Hematopoietic multipotent progenitor cell treated with erythropoietin and hydrocortisone succinate and interleukin-3 and kit ligand, for 6 days (in vitro differentiated cells): ENCODE data around the gene AHNAK.
"Not testable (repeated sequence)": the region's sequence is repeated elsewhere in the genome, so short reads cannot be mapped to it uniquely, and the experiment has no call there.

ENCODE experiments used
- DNase-seq: peaks from one replicate; pipeline ENCODE4 v3.0.0-alpha.2; 2015

AHNAK gene

GRCh38 chr11:62452839-62453468, 93.7 kb downstream of the AHNAK start:
- DNase-seq = no peak

GRCh38 chr11:62452261-62452660, 94.3 kb downstream of the AHNAK start:
- no peak for DNase-seq

GRCh38 chr11:62451241-62451621, 95.4 kb downstream of the AHNAK start:
- no peak for DNase-seq

- DNase-seq = no peak
Observed at GRCh38 chr11:62450543-62451240, 95.9 kb downstream of the AHNAK start.

- not testable (repeated sequence) for DNase-seq
Observed at GRCh38 chr11:62449912-62450311, 96.7 kb downstream of the AHNAK start.

- DNase-seq = no peak
Observed at GRCh38 chr11:62449451-62449851, 97.2 kb downstream of the AHNAK start.

- no peak for DNase-seq
Observed at GRCh38 chr11:62446091-62446490, 100.5 kb downstream of the AHNAK start.

- no peak for DNase-seq
Observed at GRCh38 chr11:62445314-62445740, 101.3 kb downstream of the AHNAK start.

- DNase-seq = no peak
Observed at GRCh38 chr11:62444835-62445234, 101.8 kb downstream of the AHNAK start.

GRCh38 chr11:62444236-62444833, 102.3 kb downstream of the AHNAK start:
- peak; percentile 73 for DNase-seq

- DNase-seq = peak; percentile 42
Observed at GRCh38 chr11:62443390-62444235, 103.0 kb downstream of the AHNAK start.

- no peak for DNase-seq
Observed at GRCh38 chr11:62439785-62440602, 106.6 kb downstream of the AHNAK start.

- no peak for DNase-seq
Observed at GRCh38 chr11:62438641-62439040, 108.0 kb downstream of the AHNAK start.

GRCh38 chr11:62437616-62438015, 109.0 kb downstream of the AHNAK start:
- DNase-seq = no peak

- peak; percentile 49 for DNase-seq
Observed at GRCh38 chr11:62435846-62436660, 110.6 kb downstream of the AHNAK start.

- peak; percentile 56 for DNase-seq
Observed at GRCh38 chr11:62433904-62434276, 112.7 kb downstream of the AHNAK start.

GRCh38 chr11:62433141-62433903, 113.3 kb downstream of the AHNAK start:
- no peak for DNase-seq

- DNase-seq = no peak
Observed at GRCh38 chr11:62432695-62433094, 113.9 kb downstream of the AHNAK start.

GRCh38 chr11:62431171-62431901, 115.3 kb downstream of the AHNAK start:
- DNase-seq = no peak

- DNase-seq = no peak
Observed at GRCh38 chr11:62430425-62430824, 116.2 kb downstream of the AHNAK start.
